ENCODE results near the gene MEG3.

MEG3 gene

GRCh38 chr14:100832311-100832960 lies 6.5 kb downstream of the MEG3 start:
- no peak for DNase-seq (ENCODE audit: low spot score)

GRCh38 chr14:100834082-100834793 lies 8.3 kb downstream of the MEG3 start:
- DNase-seq (ENCODE audit: low spot score), result no peak

- no peak for DNase-seq (ENCODE audit: low spot score)
Measured at GRCh38 chr14:100834794-100835547, 9.1 kb downstream of the MEG3 start.

GRCh38 chr14:100835548-100836310 lies 9.8 kb downstream of the MEG3 start:
- no peak for DNase-seq (ENCODE audit: low spot score)

- DNase-seq (ENCODE audit: low spot score), result no peak
Measured at GRCh38 chr14:100836311-100836805, 10.4 kb downstream of the MEG3 start.

- no peak for DNase-seq (ENCODE audit: low spot score)
Measured at GRCh38 chr14:100836941-100837804, 11.3 kb downstream of the MEG3 start.

GRCh38 chr14:100837805-100838350 lies 12.0 kb downstream of the MEG3 start:
- DNase-seq (ENCODE audit: low spot score), result no peak

GRCh38 chr14:100838493-100839314 lies 12.8 kb downstream of the MEG3 start:
- DNase-seq (ENCODE audit: low spot score), result no peak

- DNase-seq (ENCODE audit: low spot score), result no peak
Measured at GRCh38 chr14:100839315-100839585, 13.3 kb downstream of the MEG3 start.

GRCh38 chr14:100839681-100840111 lies 13.8 kb downstream of the MEG3 start:
- DNase-seq (ENCODE audit: low spot score), result no peak

GRCh38 chr14:100840286-100841065 lies 14.6 kb downstream of the MEG3 start:
- no peak for DNase-seq (ENCODE audit: low spot score)

- DNase-seq (ENCODE audit: low spot score), result no peak
Measured at GRCh38 chr14:100841066-100841760, 15.3 kb downstream of the MEG3 start.

GRCh38 chr14:100841761-100842403 lies 16.0 kb downstream of the MEG3 start:
- DNase-seq (ENCODE audit: low spot score), result no peak

- DNase-seq (ENCODE audit: low spot score), result peak; percentile 77
Measured at GRCh38 chr14:100842799-100843198, 16.9 kb downstream of the MEG3 start.

- no peak for DNase-seq (ENCODE audit: low spot score)
Measured at GRCh38 chr14:100844082-100844408, 18.1 kb downstream of the MEG3 start.

GRCh38 chr14:100844421-100844820 lies 18.5 kb downstream of the MEG3 start:
- DNase-seq (ENCODE audit: low spot score), result no peak

- no peak for DNase-seq (ENCODE audit: low spot score)
Measured at GRCh38 chr14:100844846-100845245, 18.9 kb downstream of the MEG3 start.

GRCh38 chr14:100845341-100845740 lies 19.4 kb downstream of the MEG3 start:
- DNase-seq (ENCODE audit: low spot score), result no peak
